ENCODE data around the gene SLC5A5.
A peak's percentile ranks its signal among the peaks of the same experiment; 100 is the strongest.

SLC5A5 gene

GRCh38 chr19:17847538-17848366 is 24.0 kb upstream of the SLC5A5 start, which contains the start of gene JAK3:
Gene JAK3, minus strand, starts transcription at chr19:17847982. Its CDS starts 3,565 bp downstream, at chr19:17844417.
- peak; percentile 91 for DNase-seq (ENCODE audit: low spot score)

GRCh38 chr19:17848595-17849292 is 23.0 kb upstream of the SLC5A5 start:
- no peak for DNase-seq (ENCODE audit: low spot score)

GRCh38 chr19:17854061-17854460 is 17.7 kb upstream of the SLC5A5 start:
- DNase-seq (ENCODE audit: low spot score): no peak

GRCh38 chr19:17855280-17856152 is 16.2 kb upstream of the SLC5A5 start:
- DNase-seq (ENCODE audit: low spot score): peak; percentile 90

GRCh38 chr19:17859533-17860330 is 12.0 kb upstream of the SLC5A5 start, which contains the start of gene RPL18A:
Gene RPL18A, plus strand, starts transcription at chr19:17859910. Its CDS starts 47 bp downstream, at chr19:17859957.
- DNase-seq (ENCODE audit: low spot score): peak; percentile 100

GRCh38 chr19:17860331-17860992 is 11.3 kb upstream of the SLC5A5 start:
- DNase-seq (ENCODE audit: low spot score): no peak

- DNase-seq (ENCODE audit: low spot score): no peak
These were observed 10.8 kb upstream of the SLC5A5 start for GRCh38 chr19:17860993-17861360.

- DNase-seq (ENCODE audit: low spot score): no peak
These were observed 10.0 kb upstream of the SLC5A5 start for GRCh38 chr19:17861542-17862402.

GRCh38 chr19:17862711-17863519 is 8.8 kb upstream of the SLC5A5 start:
- no peak for DNase-seq (ENCODE audit: low spot score)

- DNase-seq (ENCODE audit: low spot score): no peak
These were observed 8.1 kb upstream of the SLC5A5 start for GRCh38 chr19:17863520-17864182.

- no peak for DNase-seq (ENCODE audit: low spot score)
These were observed 6.1 kb upstream of the SLC5A5 start for GRCh38 chr19:17865364-17866311.

- DNase-seq (ENCODE audit: low spot score): no peak
These were observed 5.3 kb upstream of the SLC5A5 start for GRCh38 chr19:17866312-17866963.

- DNase-seq (ENCODE audit: low spot score): no peak
These were observed 4.7 kb upstream of the SLC5A5 start for GRCh38 chr19:17866964-17867486.

GRCh38 chr19:17868669-17869068 is 3.1 kb upstream of the SLC5A5 start:
- DNase-seq (ENCODE audit: low spot score): no peak

GRCh38 chr19:17869114-17869608 is 2.6 kb upstream of the SLC5A5 start:
- no peak for DNase-seq (ENCODE audit: low spot score)

Measured in hepatic stellate cell (primary cell).